Liver (tissue), 9 donors: ENCODE results near the gene COQ8B. TPM values are rescaled to one million over a fixed set of nuclear protein-coding genes. Genes with fewer than 3 reads are reported as not detected.

ENCODE experiments used
- DNase-seq: peaks from one replicate; pipeline ENCODE4 v3.0.0-alpha.2; 2017; ENCODE audit warnings: low spot score
- H3K27ac ChIP-seq, 2 donors: one replicate each; pipeline ENCODE4 v1.7.0; 2013; ENCODE audit warnings: inconsistent platforms in 2 of 2, low read length in 2 of 2, control low read depth in 1 of 2, low read depth in 1 of 2, mild to moderate bottlenecking in 1 of 2
- H3K27me3 ChIP-seq, 4 donors: one replicate each; pipeline versions ENCODE4 v1.6.1 to v1.7.0; 2013; ENCODE audit warnings: low read length in 3 of 4, inconsistent platforms in 1 of 4, mild to moderate bottlenecking in 1 of 4, moderate library complexity in 1 of 4; ENCODE audit not compliant: control insufficient read depth in 4 of 4, insufficient read depth in 4 of 4
- H3K36me3 ChIP-seq, 4 donors: one replicate each; pipeline versions ENCODE4 v1.6.1 to v1.7.0; 2013; ENCODE audit warnings: low read length in 3 of 4, mild to moderate bottlenecking in 3 of 4, low read depth in 1 of 4, moderate library complexity in 1 of 4; ENCODE audit not compliant: control insufficient read depth in 4 of 4, insufficient read depth in 3 of 4
- H3K4me1 ChIP-seq, 4 donors: one replicate each; pipeline versions ENCODE4 v1.6.1 to v1.7.0; 2013; ENCODE audit warnings: low read length in 3 of 4, mild to moderate bottlenecking in 3 of 4, moderate library complexity in 1 of 4; ENCODE audit not compliant: control insufficient read depth in 4 of 4, insufficient read depth in 4 of 4
- H3K4me3 ChIP-seq, 3 donors: one replicate each; pipeline versions ENCODE4 v1.6.1 to v1.7.0; 2013; ENCODE audit warnings: low read length in 3 of 3, control low read depth in 1 of 3, low read depth in 1 of 3, mild to moderate bottlenecking in 1 of 3
- H3K9ac ChIP-seq, 2 donors: one replicate each; pipeline ENCODE4 v1.7.0; 2013; ENCODE audit warnings: low read length in 2 of 2, mild to moderate bottlenecking in 2 of 2, moderate library complexity in 2 of 2, control low read depth in 1 of 2, low read depth in 1 of 2
- H3K9me3 ChIP-seq, 4 donors: one replicate each; pipeline versions ENCODE4 v1.6.1 to v1.7.0; 2013; ENCODE audit warnings: low read length in 3 of 4; ENCODE audit not compliant: control insufficient read depth in 4 of 4
- ATF3 ChIP-seq: IDR thresholded peaks from 2 replicates; pipeline ENCODE4 v1.6.1; 2016; ENCODE audit warnings: antibody characterized with exemption
- EGR1 ChIP-seq, 2 donors: IDR thresholded peaks; 2 replicates each; pipeline ENCODE4 v1.6.1; 2016 to 2018; ENCODE audit warnings: antibody characterized with exemption in 2 of 2, low read depth in 2 of 2
- FOXA2 ChIP-seq: IDR thresholded peaks from 2 replicates; pipeline ENCODE4 v1.6.1; 2016; ENCODE audit warnings: antibody characterized with exemption
- GABPA ChIP-seq, 2 donors: IDR thresholded peaks in 1 of 2; conservative IDR thresholded peaks in 1 of 2; 2 replicates each; pipeline ENCODE4 v1.6.1; 2016; ENCODE audit warnings: antibody characterized with exemption in 2 of 2, mild to moderate bottlenecking in 1 of 2, moderate library complexity in 1 of 2
- HNF4A ChIP-seq, 2 donors: conservative IDR thresholded peaks; 2 replicates each; pipeline ENCODE4 v1.6.1; 2016; ENCODE audit warnings: antibody characterized with exemption in 2 of 2, mild to moderate bottlenecking in 2 of 2
- HNF4G ChIP-seq: IDR thresholded peaks from 2 replicates; pipeline ENCODE4 v1.6.1; 2016; ENCODE audit warnings: antibody characterized with exemption
- JUND ChIP-seq, 2 donors: IDR thresholded peaks; 2 replicates each; pipeline ENCODE4 v1.6.1; 2016; ENCODE audit warnings: antibody characterized with exemption in 2 of 2
- MAX ChIP-seq: IDR thresholded peaks from 2 replicates; pipeline ENCODE4 v1.6.1; 2016; ENCODE audit warnings: antibody characterized with exemption
- NR2F2 ChIP-seq: IDR thresholded peaks from 2 replicates; pipeline ENCODE4 v1.6.1; 2016; ENCODE audit warnings: antibody characterized with exemption
- RAD21 ChIP-seq, 2 donors: IDR thresholded peaks; 2 replicates each; pipeline ENCODE4 v1.6.1; 2016; ENCODE audit warnings: antibody characterized with exemption in 2 of 2, mild to moderate bottlenecking in 2 of 2
- SP1 ChIP-seq: IDR thresholded peaks from 2 replicates; pipeline ENCODE4 v1.6.1; 2018; ENCODE audit warnings: antibody characterized with exemption, mild to moderate bottlenecking
- TAF1 ChIP-seq: conservative IDR thresholded peaks from 2 replicates; pipeline ENCODE4 v1.6.1; 2016; ENCODE audit warnings: antibody characterized with exemption, mild to moderate bottlenecking
- YY1 ChIP-seq: IDR thresholded peaks from 2 replicates; pipeline ENCODE4 v1.6.1; 2016; ENCODE audit warnings: antibody characterized with exemption, mild to moderate bottlenecking
- ZBTB33 ChIP-seq: IDR thresholded peaks from 2 replicates; pipeline ENCODE4 v1.6.1; 2016; ENCODE audit warnings: antibody characterized with exemption
- WGBS: extraction: QIAGEN DNeasy Blood & Tissue Kit; methylation state at CpG from one replicate; pipeline ENCODE4 v1.1.7; 2013; 5-methylcytosine and 5-hydroxymethylcytosine counted together
- polyA plus RNA-seq, 2 donors: library from polyadenylated mRNA; stranded (reverse) in 1 of 2; unstranded in 1 of 2; fragments of 200-250 nt in 1 of 2; fragments of >200 nt in 1 of 2; fragmentation: Nextera tagmentation in 1 of 2; extraction: Ambion mirVana in 1 of 2; gene quantifications; one replicate each; pipeline versions ENCODE4 v1.2.1 to v1.2.3, GENCODE V29; 2013 to 2015
- total RNA-seq, 2 donors: library from RNA; depleted of rRNA; stranded (reverse); fragments of >200 nt; gene quantifications; one replicate each; pipeline ENCODE4 v1.2.3, GENCODE V29; 2014
- TF ChIP-seq, protein P1 (sequence below): fragments of 150-350 bp; IDR thresholded peaks from 2 replicates; pipeline ENCODE4 v1.5.1; 2017; ENCODE audit warnings: improper control_type of control experiment, low read depth, low read length; ENCODE audit not compliant: missing input control
- TF ChIP-seq, protein P2 (sequence below): IDR thresholded peaks from 2 replicates; pipeline ENCODE4 v1.6.1; 2016; ENCODE audit warnings: antibody characterized with exemption, mild to moderate bottlenecking
- donor health status: healthy.
- donor health status: healthy.
- donor health status: healthy.
- donor health status: healthy.
- donor health status: healthy.

COQ8B gene
- total and polyA plus RNA-seq, 4 donors, result 6.4 to 30.6 (median 19.9) TPM

GRCh38 chr19:40704491-40705361 lies 12.0 kb downstream of the COQ8B start:
- H3K27ac ChIP-seq, result no peak overlapping the region
- no peak overlapping the region for H3K9ac ChIP-seq
- 96% methylated on average over 18 of the region's 18 CpGs for WGBS
- H3K4me3 ChIP-seq, result no peak overlapping the region
- no peak for DNase-seq
- H3K27me3 ChIP-seq, result no peaks in the 10 kb centered on the region
- no peaks in the 10 kb centered on the region for H3K4me1 ChIP-seq
- H3K36me3 ChIP-seq, result peaks cover 20 to 60% (median 38%) of the 10 kb centered on the region in 4 donors
- H3K9me3 ChIP-seq, result no peaks in the 10 kb centered on the region
- TF ChIP-seq SP1, result no peak
- no peak for TF ChIP-seq EGR1 (IDR thresholded peaks at IDR 0.05; ENCODE audit: low read depth in 2 of 2)
- no peak for TF ChIP-seq JUND (IDR thresholded peaks at IDR 0.05)
- no peak for TF ChIP-seq RAD21 (IDR thresholded peaks at IDR 0.05)
- TF ChIP-seq HNF4G, result no peak
- TF ChIP-seq FOXA2, result no peak

DNA sequence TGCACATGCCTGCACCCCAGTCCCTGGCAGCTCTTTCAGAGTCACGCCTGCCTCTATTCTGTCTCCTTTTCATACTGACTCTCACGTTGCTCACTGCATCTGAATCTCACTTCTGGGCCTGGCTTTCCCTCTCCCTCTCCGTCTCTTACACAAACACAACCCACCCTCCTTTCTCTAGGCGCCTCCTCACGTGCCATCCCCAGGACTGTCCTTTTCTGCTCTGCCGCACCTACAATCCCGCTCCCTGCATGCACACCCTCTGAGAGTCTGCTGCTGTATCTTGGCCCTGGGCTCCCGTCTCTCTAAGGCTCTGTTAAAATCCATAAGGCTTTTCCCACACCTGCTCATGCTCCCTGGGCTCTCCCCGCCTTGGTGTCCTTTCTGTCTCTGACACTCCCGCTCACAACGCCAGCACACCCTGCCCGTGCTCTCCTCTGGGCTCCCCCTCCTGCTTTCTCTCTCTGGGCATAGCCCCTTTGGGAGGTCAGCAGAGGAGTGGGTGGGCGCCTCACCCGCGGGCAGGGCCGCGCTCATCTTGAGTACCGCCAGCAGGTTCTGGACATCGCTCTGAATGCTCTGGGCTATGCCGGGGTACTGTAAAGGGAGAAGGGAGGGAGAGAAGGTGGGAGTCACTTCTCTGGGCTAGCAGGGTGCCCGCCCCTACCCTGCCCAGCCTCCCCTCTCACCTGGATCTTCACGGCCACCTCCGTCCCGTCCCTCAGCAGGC lies 13.5 kb downstream of the COQ8B start:
- no peak overlapping the region for H3K27ac ChIP-seq
- no peaks in the 10 kb centered on the region for H3K9me3 ChIP-seq
- H3K36me3 ChIP-seq, result peaks cover 15 to 52% (median 33%) of the 10 kb centered on the region in 4 donors
- H3K4me3 ChIP-seq, result no peak overlapping the region
- no peaks in the 10 kb centered on the region for H3K27me3 ChIP-seq
- no peak for TF ChIP-seq EGR1 (IDR thresholded peaks at IDR 0.05; ENCODE audit: low read depth in 2 of 2)
- TF ChIP-seq GABPA (IDR thresholded peaks at IDR 0.05 in 1 of 2, conservative IDR thresholded peaks at IDR 0.05 in 1 of 2), result no peak
- no peak for TF ChIP-seq YY1
- TF ChIP-seq, protein P1, sequence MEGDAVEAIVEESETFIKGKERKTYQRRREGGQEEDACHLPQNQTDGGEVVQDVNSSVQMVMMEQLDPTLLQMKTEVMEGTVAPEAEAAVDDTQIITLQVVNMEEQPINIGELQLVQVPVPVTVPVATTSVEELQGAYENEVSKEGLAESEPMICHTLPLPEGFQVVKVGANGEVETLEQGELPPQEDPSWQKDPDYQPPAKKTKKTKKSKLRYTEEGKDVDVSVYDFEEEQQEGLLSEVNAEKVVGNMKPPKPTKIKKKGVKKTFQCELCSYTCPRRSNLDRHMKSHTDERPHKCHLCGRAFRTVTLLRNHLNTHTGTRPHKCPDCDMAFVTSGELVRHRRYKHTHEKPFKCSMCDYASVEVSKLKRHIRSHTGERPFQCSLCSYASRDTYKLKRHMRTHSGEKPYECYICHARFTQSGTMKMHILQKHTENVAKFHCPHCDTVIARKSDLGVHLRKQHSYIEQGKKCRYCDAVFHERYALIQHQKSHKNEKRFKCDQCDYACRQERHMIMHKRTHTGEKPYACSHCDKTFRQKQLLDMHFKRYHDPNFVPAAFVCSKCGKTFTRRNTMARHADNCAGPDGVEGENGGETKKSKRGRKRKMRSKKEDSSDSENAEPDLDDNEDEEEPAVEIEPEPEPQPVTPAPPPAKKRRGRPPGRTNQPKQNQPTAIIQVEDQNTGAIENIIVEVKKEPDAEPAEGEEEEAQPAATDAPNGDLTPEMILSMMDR, result no peak
- no peak for TF ChIP-seq RAD21 (IDR thresholded peaks at IDR 0.05)
- TF ChIP-seq FOXA2, result no peak
- no peak for TF ChIP-seq SP1
- no peak for TF ChIP-seq NR2F2
- no peak for TF ChIP-seq JUND (IDR thresholded peaks at IDR 0.05)
- no peak for TF ChIP-seq HNF4G
- TF ChIP-seq ZBTB33, result no peak
- no peak for TF ChIP-seq TAF1
- TF ChIP-seq ATF3, result no peak
- TF ChIP-seq MAX, result no peak
- TF ChIP-seq, protein P2, sequence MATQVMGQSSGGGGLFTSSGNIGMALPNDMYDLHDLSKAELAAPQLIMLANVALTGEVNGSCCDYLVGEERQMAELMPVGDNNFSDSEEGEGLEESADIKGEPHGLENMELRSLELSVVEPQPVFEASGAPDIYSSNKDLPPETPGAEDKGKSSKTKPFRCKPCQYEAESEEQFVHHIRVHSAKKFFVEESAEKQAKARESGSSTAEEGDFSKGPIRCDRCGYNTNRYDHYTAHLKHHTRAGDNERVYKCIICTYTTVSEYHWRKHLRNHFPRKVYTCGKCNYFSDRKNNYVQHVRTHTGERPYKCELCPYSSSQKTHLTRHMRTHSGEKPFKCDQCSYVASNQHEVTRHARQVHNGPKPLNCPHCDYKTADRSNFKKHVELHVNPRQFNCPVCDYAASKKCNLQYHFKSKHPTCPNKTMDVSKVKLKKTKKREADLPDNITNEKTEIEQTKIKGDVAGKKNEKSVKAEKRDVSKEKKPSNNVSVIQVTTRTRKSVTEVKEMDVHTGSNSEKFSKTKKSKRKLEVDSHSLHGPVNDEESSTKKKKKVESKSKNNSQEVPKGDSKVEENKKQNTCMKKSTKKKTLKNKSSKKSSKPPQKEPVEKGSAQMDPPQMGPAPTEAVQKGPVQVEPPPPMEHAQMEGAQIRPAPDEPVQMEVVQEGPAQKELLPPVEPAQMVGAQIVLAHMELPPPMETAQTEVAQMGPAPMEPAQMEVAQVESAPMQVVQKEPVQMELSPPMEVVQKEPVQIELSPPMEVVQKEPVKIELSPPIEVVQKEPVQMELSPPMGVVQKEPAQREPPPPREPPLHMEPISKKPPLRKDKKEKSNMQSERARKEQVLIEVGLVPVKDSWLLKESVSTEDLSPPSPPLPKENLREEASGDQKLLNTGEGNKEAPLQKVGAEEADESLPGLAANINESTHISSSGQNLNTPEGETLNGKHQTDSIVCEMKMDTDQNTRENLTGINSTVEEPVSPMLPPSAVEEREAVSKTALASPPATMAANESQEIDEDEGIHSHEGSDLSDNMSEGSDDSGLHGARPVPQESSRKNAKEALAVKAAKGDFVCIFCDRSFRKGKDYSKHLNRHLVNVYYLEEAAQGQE, result no peak
- no peak for TF ChIP-seq HNF4A (conservative IDR thresholded peaks at IDR 0.05)
- 95% methylated on average over 24 of the region's 24 CpGs for WGBS
- no peak for DNase-seq
- no peak overlapping the region for H3K9ac ChIP-seq
- H3K4me1 ChIP-seq, result no peaks in the 10 kb centered on the region
